HepG2 (cell line): ENCODE results near the gene AUH. TPM values are rescaled to one million over a fixed set of nuclear protein-coding genes. Genes with fewer than 3 reads are reported as not detected.
A peak's percentile ranks its signal among the peaks of the same experiment; 100 is the strongest.

ENCODE experiments used
- FOXJ3 ChIP-seq: sonication (generic); formaldehyde crosslinking; IDR thresholded peaks from 2 replicates; pipeline ENCODE4 v1.4.0; 2020; ENCODE audit warnings: missing genetic modification reagents, mild to moderate bottlenecking, borderline replicate concordance
- FOXM1 ChIP-seq: sonication (generic); formaldehyde crosslinking; IDR thresholded peaks from 2 replicates; pipeline ENCODE4 v1.5.0; 2020; ENCODE audit warnings: missing genetic modification reagents
- GATA4 ChIP-seq: sonication (generic); IDR thresholded peaks from 2 replicates; pipeline ENCODE4 v1.6.1; 2016; ENCODE audit warnings: antibody characterized with exemption, low read depth, borderline replicate concordance
- GATAD2A ChIP-seq: IDR thresholded peaks from 2 replicates; pipeline ENCODE4 v1.6.1; 2016
- HDAC1 ChIP-seq: sonication (generic); formaldehyde crosslinking; IDR thresholded peaks from 2 replicates; pipeline ENCODE4 v1.5.1; 2020; ENCODE audit warnings: mild to moderate bottlenecking, missing genetic modification reagents
- HOXA5 ChIP-seq: sonication (generic); formaldehyde crosslinking; IDR thresholded peaks from 2 replicates; pipeline ENCODE4 v1.4.0; 2020; ENCODE audit warnings: missing genetic modification reagents
- POLR2AphosphoS2 ChIP-seq: IDR thresholded peaks from 2 replicates; pipeline ENCODE4 v1.6.1; 2011; ENCODE audit warnings: low read depth, low read length, improper control_type of control experiment
- SMAD1 ChIP-seq: sonication (generic); formaldehyde crosslinking; IDR thresholded peaks from 2 replicates; pipeline ENCODE4 v1.4.0; 2020; ENCODE audit warnings: missing genetic modification reagents, low read depth, mild to moderate bottlenecking, borderline replicate concordance
- SMYD3 ChIP-seq: sonication (generic); formaldehyde crosslinking; IDR thresholded peaks from 2 replicates; pipeline ENCODE4 v1.8.1; 2023; ENCODE audit warnings: mild to moderate bottlenecking, missing genetic modification reagents
- SRSF9 ChIP-seq: fragments of 200-400 bp; formaldehyde crosslinking; IDR thresholded peaks from 2 replicates; pipeline ENCODE4 v1.6.1; 2018; ENCODE audit warnings: borderline replicate concordance, mild to moderate bottlenecking, low read depth, low read length; ENCODE audit not compliant: insufficient read depth, poor library complexity, severe bottlenecking
- TBX3 ChIP-seq: fragments of 450-650 bp; IDR thresholded peaks from 2 replicates; pipeline ENCODE4 v1.6.1; 2017; ENCODE audit warnings: antibody characterized with exemption, mild to moderate bottlenecking, inconsistent platforms, borderline replicate concordance
- ZBTB7A ChIP-seq: sonication (generic); formaldehyde crosslinking; IDR thresholded peaks from 2 replicates; pipeline ENCODE4 v1.8.0; 2022; ENCODE audit warnings: mild to moderate bottlenecking, missing genetic modification reagents
- ZKSCAN8 ChIP-seq: IDR thresholded peaks from 2 replicates; pipeline ENCODE4 v1.6.1; 2016; ENCODE audit warnings: borderline replicate concordance, missing genetic modification reagents, missing compliant biosample characterization
- ZMYM2 ChIP-seq: sonication (generic); formaldehyde crosslinking; IDR thresholded peaks from 2 replicates; pipeline ENCODE4 v1.8.0; 2022; ENCODE audit warnings: mild to moderate bottlenecking, missing genetic modification reagents
- ZNF253 ChIP-seq: sonication (generic); formaldehyde crosslinking; IDR thresholded peaks from 2 replicates; pipeline ENCODE4 v1.8.0; 2022; ENCODE audit warnings: mild to moderate bottlenecking, missing genetic modification reagents, borderline replicate concordance
- ZNF383 ChIP-seq: sonication (generic); formaldehyde crosslinking; IDR thresholded peaks from 2 replicates; pipeline ENCODE4 v1.4.0; 2020; ENCODE audit warnings: missing genetic modification reagents, mild to moderate bottlenecking, borderline replicate concordance
- ZNF570 ChIP-seq: sonication (generic); formaldehyde crosslinking; IDR thresholded peaks from 2 replicates; pipeline ENCODE4 v1.4.0; 2020; ENCODE audit warnings: mild to moderate bottlenecking, missing genetic modification reagents, borderline replicate concordance
- ZNF614 ChIP-seq: IDR thresholded peaks from 2 replicates; pipeline ENCODE4 v1.6.1; 2018; ENCODE audit warnings: missing biosample characterization, missing genetic modification reagents, inconsistent platforms, borderline replicate concordance
- polyA plus RNA-seq, 8 experiments: library from polyadenylated mRNA; depleted of rRNA in 3 of 8; stranded (reverse) in 7 of 8; unstranded in 1 of 8; fragments of >200 nt; fragmentation: Illumina TruSeq in 4 of 8; extraction: Trizol in 4 of 8; gene quantifications; 2 replicates each; pipeline versions ENCODE4 v1.2.1 to v1.2.3, GENCODE V29; 2011 to 2016; ENCODE audit warnings: low read depth in 4 of 8, missing spikeins in 1 of 8, mixed read lengths in 1 of 8; ENCODE audit not compliant: insufficient read depth in 1 of 8
- total RNA-seq, 5 experiments: library from RNA; depleted of rRNA; stranded (reverse); fragments of >200 nt; fragmentation: Illumina TruSeq; extraction: Trizol; gene quantifications; 2 replicates each; pipeline ENCODE4 v1.2.3, GENCODE V29; 2016; ENCODE audit warnings: low read depth in 1 of 5
- TF ChIP-seq, protein P1 (sequence below), 2 experiments: IDR thresholded peaks; 2 replicates each; pipeline ENCODE4 v1.6.1; 2011 to 2012; ENCODE audit warnings: low read length in 2 of 2, borderline replicate concordance in 1 of 2, low read depth in 1 of 2, mild to moderate bottlenecking in 1 of 2, moderate library complexity in 1 of 2
- TF ChIP-seq, protein P2 (sequence below): sonication (generic); formaldehyde crosslinking; IDR thresholded peaks from 2 replicates; pipeline ENCODE4 v1.4.0; 2020; ENCODE audit warnings: missing genetic modification reagents, borderline replicate concordance
- TF ChIP-seq, protein P3 (sequence below): IDR thresholded peaks from 2 replicates; pipeline ENCODE4 v1.4.0; 2020; ENCODE audit warnings: mild to moderate bottlenecking, missing genetic modification reagents

AUH gene
- total and polyA plus RNA-seq, 2 of the 13 experiments (the other 11 are each of a cell fraction or from before 2014, with no cell fraction given) = 25.8 to 31.9 TPM

DNA sequence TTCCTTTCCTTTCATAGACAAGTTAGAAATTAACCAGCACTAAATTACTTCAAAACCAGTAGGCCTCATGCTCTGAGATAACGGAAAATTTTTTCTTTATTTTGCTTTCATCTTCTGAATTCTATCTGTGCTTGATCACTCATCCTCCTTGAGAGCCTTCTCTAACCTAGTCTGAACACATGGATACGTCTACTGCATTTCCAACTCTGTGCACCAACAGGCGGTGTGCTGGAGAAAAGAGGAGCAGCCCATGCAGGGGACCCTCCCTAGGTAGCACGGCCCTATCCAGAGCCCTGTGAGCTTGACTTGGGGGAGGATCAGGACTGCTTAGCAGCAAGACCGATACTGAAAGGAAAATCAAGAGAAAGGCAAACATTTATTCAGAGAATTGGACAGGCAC, 149.8 kb downstream of the AUH start (continued):
- TF ChIP-seq, protein P1, sequence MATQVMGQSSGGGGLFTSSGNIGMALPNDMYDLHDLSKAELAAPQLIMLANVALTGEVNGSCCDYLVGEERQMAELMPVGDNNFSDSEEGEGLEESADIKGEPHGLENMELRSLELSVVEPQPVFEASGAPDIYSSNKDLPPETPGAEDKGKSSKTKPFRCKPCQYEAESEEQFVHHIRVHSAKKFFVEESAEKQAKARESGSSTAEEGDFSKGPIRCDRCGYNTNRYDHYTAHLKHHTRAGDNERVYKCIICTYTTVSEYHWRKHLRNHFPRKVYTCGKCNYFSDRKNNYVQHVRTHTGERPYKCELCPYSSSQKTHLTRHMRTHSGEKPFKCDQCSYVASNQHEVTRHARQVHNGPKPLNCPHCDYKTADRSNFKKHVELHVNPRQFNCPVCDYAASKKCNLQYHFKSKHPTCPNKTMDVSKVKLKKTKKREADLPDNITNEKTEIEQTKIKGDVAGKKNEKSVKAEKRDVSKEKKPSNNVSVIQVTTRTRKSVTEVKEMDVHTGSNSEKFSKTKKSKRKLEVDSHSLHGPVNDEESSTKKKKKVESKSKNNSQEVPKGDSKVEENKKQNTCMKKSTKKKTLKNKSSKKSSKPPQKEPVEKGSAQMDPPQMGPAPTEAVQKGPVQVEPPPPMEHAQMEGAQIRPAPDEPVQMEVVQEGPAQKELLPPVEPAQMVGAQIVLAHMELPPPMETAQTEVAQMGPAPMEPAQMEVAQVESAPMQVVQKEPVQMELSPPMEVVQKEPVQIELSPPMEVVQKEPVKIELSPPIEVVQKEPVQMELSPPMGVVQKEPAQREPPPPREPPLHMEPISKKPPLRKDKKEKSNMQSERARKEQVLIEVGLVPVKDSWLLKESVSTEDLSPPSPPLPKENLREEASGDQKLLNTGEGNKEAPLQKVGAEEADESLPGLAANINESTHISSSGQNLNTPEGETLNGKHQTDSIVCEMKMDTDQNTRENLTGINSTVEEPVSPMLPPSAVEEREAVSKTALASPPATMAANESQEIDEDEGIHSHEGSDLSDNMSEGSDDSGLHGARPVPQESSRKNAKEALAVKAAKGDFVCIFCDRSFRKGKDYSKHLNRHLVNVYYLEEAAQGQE (IDR thresholded peaks at IDR 0.05; ENCODE audit: borderline replicate concordance in 1 of 2, low read depth in 1 of 2, low read length in 2 of 2) = no peak
- TF ChIP-seq ZBTB7A (CRISPR knock-in tag) = no peak
- no peak for TF ChIP-seq SMYD3 (CRISPR knock-in tag)
- TF ChIP-seq ZNF253 (CRISPR knock-in tag) = no peak
- no peak for TF ChIP-seq ZNF570 (CRISPR knock-in tag)
- peak; percentile 45 for TF ChIP-seq HDAC1 (CRISPR knock-in tag)
- TF ChIP-seq, protein P2, sequence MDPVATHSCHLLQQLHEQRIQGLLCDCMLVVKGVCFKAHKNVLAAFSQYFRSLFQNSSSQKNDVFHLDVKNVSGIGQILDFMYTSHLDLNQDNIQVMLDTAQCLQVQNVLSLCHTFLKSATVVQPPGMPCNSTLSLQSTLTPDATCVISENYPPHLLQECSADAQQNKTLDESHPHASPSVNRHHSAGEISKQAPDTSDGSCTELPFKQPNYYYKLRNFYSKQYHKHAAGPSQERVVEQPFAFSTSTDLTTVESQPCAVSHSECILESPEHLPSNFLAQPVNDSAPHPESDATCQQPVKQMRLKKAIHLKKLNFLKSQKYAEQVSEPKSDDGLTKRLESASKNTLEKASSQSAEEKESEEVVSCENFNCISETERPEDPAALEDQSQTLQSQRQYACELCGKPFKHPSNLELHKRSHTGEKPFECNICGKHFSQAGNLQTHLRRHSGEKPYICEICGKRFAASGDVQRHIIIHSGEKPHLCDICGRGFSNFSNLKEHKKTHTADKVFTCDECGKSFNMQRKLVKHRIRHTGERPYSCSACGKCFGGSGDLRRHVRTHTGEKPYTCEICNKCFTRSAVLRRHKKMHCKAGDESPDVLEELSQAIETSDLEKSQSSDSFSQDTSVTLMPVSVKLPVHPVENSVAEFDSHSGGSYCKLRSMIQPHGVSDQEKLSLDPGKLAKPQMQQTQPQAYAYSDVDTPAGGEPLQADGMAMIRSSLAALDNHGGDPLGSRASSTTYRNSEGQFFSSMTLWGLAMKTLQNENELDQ (CRISPR knock-in tag) = no peak
- TF ChIP-seq FOXJ3 (CRISPR knock-in tag) = no peak
- no peak for TF ChIP-seq SMAD1 (CRISPR knock-in tag)
- no peak for TF ChIP-seq ZKSCAN8 (CRISPR knock-in tag)
- no peak for TF ChIP-seq POLR2AphosphoS2
- no peak for TF ChIP-seq ZMYM2 (CRISPR knock-in tag)
- TF ChIP-seq TBX3 = no peak
- TF ChIP-seq HOXA5 = no peak
- no peak for TF ChIP-seq ZNF383 (CRISPR knock-in tag)
- no peak for TF ChIP-seq SRSF9
- no peak for TF ChIP-seq FOXM1 (CRISPR knock-in tag)
- 0 out of 2 replicates have a peak, but pooled peaks have one; percentile 26 for TF ChIP-seq ZNF614
- no peak for TF ChIP-seq GATA4
- TF ChIP-seq, protein P3, sequence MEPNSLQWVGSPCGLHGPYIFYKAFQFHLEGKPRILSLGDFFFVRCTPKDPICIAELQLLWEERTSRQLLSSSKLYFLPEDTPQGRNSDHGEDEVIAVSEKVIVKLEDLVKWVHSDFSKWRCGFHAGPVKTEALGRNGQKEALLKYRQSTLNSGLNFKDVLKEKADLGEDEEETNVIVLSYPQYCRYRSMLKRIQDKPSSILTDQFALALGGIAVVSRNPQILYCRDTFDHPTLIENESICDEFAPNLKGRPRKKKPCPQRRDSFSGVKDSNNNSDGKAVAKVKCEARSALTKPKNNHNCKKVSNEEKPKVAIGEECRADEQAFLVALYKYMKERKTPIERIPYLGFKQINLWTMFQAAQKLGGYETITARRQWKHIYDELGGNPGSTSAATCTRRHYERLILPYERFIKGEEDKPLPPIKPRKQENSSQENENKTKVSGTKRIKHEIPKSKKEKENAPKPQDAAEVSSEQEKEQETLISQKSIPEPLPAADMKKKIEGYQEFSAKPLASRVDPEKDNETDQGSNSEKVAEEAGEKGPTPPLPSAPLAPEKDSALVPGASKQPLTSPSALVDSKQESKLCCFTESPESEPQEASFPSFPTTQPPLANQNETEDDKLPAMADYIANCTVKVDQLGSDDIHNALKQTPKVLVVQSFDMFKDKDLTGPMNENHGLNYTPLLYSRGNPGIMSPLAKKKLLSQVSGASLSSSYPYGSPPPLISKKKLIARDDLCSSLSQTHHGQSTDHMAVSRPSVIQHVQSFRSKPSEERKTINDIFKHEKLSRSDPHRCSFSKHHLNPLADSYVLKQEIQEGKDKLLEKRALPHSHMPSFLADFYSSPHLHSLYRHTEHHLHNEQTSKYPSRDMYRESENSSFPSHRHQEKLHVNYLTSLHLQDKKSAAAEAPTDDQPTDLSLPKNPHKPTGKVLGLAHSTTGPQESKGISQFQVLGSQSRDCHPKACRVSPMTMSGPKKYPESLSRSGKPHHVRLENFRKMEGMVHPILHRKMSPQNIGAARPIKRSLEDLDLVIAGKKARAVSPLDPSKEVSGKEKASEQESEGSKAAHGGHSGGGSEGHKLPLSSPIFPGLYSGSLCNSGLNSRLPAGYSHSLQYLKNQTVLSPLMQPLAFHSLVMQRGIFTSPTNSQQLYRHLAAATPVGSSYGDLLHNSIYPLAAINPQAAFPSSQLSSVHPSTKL (CRISPR knock-in tag) = no peak; the same call in 1 of the 2 replicates
- TF ChIP-seq GATAD2A (CRISPR knock-in tag) = peak; percentile 25; the same call in 1 of the 2 replicates
